NCI-H1092 treated with DMSO at 0.1 percent for 48 hours (cell line): Measurements from ENCODE around the gene FLNC.

ENCODE experiments used
- DNase-seq: peaks from one replicate; lab custom pipeline; 2025; lab: John Stamatoyannopoulos, UW

FLNC gene

GRCh38 chr7:128865303-128865702 lies 35.1 kb downstream of the FLNC start:
- no peak for DNase-seq

DNA sequence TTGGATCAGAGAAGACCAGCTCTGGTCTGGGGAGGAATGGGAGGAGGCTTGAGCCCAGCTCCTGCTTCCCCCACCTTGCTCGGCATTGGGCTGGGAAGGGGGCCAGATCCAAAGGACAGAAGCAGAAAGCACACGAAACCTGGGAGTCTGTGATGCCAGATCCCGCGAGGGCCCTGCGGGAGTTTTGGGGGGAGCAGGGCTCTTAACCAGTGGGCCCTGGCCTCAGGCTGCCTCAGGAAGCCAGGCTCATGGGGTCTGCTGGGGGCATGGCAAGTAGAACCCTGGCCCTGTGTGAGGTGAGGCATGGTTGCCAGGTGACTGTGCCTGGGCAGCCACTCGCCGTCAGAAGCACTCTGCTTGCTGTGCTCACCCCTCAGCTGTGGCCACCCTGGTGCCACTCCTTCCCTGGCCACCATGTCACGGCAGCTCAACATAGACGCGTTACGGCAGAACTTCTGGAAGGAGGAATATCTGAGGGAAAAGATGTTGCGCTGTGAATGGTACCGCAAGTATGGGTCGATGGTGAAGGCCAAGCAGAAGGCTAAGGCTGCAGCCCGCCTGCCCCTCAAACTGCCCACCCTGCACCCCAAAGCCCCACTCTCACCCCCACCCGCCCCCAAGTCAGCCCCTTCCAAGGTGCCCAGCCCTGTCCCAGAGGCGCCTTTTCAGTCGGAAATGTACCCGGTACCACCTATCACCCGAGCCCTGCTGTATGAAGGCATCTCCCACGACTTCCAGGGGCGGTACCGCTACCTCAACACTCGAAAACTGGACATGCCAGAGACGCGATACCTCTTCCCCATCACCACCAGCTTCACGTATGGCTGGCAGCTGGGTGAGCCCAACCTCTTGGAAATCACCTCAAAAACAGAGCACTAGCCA lies 36.0 kb downstream of the FLNC start:
- no peak for DNase-seq

DNA sequence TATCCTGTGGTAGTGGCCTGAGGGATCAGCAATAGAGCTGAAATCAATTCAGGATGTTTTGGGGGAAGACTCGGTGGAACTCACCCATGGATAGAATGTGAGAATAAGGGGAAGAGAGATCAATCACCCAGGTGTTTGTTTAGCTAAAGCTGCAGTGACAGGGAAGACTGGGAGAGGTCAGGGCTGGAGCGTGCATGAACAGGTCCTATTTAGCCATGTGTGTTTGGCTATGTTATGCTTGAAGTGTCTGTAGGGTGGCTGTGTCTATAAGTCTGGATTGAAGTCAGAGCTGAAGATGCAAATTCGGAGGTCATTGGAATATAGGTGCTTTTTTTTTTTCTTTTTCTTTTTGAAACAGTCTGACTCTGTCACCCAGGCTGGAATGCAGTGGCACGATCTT lies 37.0 kb downstream of the FLNC start:
- no peak for DNase-seq

DNA sequence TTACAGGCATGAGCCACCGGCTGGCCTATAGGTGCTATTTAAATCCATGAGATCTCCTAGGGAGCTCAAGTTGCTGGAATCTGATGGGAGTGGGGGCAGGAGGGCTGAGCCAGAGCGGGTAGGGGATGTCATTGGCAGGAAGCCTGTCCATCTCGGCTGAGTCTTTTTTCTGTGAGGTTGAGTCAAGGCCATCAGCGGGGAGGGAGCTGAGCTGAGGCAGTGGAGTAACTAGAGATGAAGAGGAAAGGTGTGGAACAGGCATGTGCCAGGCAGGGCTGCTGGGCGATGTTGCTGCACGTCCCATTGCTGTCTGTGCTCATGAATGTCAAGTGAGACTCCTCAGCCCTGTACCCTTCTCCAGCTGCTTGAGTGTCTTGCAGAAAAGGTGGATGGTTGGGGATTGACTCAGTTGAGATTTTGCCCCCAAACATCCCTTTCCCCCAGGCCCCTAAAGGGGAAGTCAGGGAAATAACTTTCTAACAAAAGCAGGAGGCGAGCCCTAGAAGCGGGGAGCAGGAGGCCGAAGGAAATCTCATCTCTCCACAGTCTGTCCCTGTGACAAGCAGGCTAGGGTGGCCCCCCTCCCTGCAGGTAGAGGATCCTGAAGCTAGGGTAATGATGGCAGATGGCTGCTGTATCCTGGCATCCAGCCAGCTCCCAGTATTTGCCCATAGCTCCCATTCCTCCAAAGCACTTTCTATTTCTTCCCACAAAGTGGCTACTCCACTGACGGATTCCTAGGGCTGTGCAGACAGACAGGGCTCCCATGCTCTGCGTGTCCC lies 37.8 kb downstream of the FLNC start:
- peak; percentile 54 for DNase-seq

DNA sequence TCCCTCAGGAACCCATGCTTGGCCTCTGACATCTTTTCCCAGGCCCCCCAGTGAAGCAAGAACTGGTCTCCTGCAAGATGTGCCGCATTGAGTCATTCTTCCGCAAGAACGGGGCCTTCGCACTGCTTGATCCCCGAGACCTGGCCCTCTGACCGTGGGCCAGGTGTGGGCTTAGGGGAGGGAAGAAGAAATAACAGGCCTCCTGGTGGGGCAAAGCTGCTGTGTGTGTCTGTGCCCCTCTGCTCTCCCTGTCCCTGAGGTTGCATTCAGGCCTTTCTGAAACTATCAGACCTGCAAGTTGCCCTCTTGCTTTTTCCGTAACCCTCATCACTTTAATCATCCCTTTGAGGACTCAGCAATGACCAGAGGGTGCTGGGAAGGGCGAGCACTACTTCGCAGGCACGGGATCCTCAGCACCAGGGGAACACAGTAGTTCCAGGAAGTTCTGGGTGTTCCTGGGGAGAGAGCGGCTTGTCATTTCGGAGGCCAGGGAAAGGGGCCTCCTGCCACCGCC lies 38.5 kb downstream of the FLNC start:
- DNase-seq: no peak

DNA sequence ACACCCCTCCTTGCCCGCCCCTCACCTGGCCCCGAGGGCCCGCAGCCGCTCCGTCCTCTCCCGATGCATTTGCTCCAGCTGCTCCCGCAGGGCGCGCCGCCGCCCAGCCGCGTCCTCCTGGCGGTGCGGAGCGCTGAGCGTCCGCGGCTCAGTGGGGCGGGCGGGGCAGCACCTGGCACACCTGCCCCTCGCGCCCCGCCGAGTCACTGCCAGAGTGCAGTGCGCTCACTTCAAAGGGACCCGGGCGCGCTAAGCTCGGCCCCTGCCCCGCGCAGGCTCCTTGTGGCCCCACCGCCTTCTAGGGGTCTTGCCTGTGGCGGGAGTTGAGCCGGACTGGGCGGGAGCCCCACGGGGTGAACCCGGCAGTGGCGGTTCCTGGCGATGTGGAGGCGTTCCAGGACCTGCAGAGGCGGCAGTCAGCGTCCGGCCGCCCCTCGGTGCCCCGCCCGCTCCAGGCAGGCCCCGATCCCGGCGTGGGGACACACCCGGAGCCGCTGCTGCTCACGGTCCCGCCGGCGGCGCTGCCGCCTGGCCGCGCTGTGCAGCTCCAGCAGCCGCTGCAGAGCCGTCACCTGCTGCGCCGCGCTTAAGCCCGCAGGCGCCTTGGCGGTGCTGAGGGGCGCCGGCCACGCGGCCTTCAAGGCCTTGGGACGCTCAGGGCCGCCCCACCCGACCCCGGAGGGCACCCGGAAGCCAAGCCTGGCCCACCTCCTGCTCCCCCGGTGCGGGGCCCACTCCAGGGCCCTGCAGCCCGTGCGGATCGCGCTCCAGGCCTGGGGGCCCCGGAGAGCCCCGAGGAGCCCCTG lies 39.1 kb downstream of the FLNC start:
- DNase-seq: peak; percentile 33

DNA sequence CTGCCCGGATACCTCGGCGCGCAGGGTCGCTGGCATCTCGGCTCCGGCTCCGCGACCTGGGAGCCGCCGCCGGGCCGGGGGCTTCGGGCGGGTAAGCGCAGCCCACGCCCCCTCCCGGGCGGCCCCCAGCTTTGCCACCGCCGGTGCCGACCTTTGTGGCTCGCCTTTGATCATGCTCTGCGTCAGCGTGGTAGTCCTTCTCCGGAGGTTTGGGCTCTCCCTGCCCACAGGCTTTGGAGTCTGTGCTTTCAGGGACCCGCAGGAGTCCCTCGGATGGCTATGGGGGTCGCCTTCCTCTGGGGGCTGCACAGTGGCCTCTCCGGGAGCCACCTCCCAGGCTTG lies 39.7 kb downstream of the FLNC start:
- no peak for DNase-seq

GRCh38 chr7:128871050-128871449 lies 40.8 kb downstream of the FLNC start:
- no peak for DNase-seq

DNA sequence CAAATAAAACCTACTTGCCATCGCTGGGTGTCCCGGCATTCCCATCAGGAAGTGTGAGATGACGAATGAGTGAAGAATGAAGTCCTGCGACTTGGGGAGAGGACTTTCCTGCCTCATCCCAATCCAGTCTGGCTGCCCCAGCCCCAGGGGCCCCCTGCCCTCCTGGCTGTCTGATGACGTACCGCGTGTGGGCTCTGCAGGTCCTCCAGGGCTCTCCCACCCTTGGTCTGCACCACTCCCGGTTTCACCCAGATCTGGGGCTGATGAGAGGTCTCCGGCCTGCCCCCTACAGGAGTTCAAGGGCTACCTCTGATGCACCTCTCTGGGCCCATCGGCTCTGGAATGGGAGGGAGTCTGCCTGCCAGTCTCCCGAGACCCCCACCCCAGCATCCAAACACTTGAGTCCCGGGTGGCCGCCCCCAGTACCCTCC lies 42.2 kb downstream of the FLNC start:
- no peak for DNase-seq

DNA sequence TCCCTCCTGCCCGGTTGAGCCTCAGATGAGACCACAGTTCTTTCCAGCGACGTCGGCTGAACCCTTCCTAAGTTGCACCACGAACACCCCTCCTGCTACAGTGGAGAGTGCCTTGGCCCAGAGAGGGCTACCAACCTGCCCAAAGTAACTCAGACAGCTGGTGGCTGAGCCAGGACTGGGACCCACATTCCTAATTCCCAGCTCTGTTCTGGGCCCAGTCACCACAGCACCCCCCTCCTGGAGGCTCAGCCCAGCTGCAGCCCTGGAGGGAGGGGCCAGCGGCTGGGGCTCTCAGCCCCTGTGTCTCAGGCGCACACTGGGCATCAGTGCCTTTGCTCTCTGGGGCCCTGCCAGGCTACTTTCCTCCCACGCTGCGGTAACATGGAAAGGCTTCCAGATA lies 43.0 kb downstream of the FLNC start:
- no peak for DNase-seq

DNA sequence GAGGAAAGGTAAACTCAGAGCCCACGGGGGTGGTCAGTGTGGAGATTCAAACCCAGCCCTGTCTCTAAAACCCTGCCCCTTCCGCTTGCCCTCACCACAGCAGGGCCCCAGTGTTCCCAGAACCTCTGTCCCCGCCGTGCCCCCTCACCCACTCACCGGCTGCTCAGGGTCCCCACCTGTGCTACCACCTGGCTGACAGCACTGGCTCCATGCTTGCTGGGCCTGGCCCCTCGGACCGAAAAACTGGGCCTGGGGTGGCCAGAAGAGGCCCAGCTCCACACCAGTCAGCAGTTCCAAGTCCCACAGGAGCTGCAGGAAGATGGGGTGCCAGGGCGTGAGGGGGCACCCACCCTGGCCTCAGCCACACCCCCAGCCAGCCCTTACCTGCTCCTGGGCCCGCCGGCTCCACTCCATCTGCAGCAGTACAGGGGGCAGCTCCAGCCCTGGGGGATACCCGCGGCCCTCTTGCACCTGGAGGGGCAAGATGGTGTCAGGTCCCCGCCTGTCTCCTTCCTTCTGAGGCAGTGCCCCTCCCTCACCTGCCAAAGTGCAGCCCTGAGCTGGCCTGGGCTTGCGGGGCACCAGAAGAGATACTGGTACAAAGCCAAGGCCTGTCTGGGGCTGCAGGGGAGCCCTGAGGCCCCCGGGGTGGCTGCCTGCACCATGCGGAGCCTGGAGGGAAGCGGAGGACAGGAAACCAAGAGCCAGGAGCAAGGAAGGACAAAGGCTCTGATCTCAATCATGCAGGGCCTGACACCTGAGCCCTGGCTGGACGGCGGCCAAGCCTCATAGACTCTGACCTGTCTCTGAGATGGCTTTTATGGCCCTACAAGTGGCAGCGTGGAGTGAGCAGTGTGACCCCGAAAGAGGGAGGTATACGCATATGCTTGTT lies 44.2 kb downstream of the FLNC start:
- peak; percentile 60 for DNase-seq

- no peak for DNase-seq
Observed at GRCh38 chr7:128875523-128875948, 45.3 kb downstream of the FLNC start.

- no peak for DNase-seq
Observed at GRCh38 chr7:128876127-128876526, 45.9 kb downstream of the FLNC start.

- DNase-seq: no peak
Observed at GRCh38 chr7:128876586-128876977, 46.4 kb downstream of the FLNC start.

GRCh38 chr7:128876978-128877755 lies 47.0 kb downstream of the FLNC start:
- DNase-seq: no peak

DNA sequence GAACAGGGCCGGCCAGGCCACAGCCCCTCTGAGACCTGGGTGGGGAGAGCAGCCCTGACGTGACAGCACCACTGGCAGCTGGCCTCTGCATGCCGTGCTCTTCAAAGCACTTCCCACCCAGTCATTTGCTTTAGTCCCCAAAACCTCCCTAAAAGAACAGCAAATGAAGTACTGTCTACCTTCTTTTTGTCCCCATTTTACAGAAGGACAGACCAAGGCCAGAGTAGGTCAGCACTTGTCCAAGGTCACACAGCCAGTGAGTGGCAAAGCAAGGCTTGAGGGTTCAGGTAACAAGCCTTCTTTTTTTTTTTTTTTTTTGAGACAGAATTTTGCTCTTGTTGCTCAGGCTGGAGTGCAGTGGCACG lies 47.5 kb downstream of the FLNC start:
- DNase-seq: no peak

GRCh38 chr7:128878226-128879105 lies 48.3 kb downstream of the FLNC start:
- no peak for DNase-seq

GRCh38 chr7:128879461-128879938 lies 49.3 kb downstream of the FLNC start:
- no peak for DNase-seq
